Endodermal cell (in vitro differentiated cells): ENCODE results near the gene GPR141. TPM values are rescaled to one million over a fixed set of nuclear protein-coding genes. Genes with fewer than 3 reads are reported as not detected.

ENCODE experiments used
- DNase-seq: peaks from one replicate; pipeline ENCODE4 v3.0.0-alpha.2; 2017
- H3K27ac ChIP-seq: 2 replicates; pipeline ENCODE4 v1.5.1; 2013; ENCODE audit warnings: mild to moderate bottlenecking, low read depth, low read length, moderate library complexity
- H3K27me3 ChIP-seq: 2 replicates; pipeline ENCODE4 v1.6.1; 2013; ENCODE audit warnings: mild to moderate bottlenecking, low read length, moderate library complexity; ENCODE audit not compliant: insufficient read depth, control insufficient read depth, poor library complexity, severe bottlenecking
- H3K36me3 ChIP-seq: 2 replicates; pipeline ENCODE4 v1.7.0; 2013; ENCODE audit warnings: mild to moderate bottlenecking, low read length, moderate library complexity; ENCODE audit not compliant: control insufficient read depth, insufficient read depth
- H3K4me1 ChIP-seq: one replicate; pipeline ENCODE4 v1.7.0; 2013; ENCODE audit warnings: low read length; ENCODE audit not compliant: control insufficient read depth, insufficient read depth
- H3K4me3 ChIP-seq: 2 replicates; pipeline ENCODE4 v1.5.1; 2013; ENCODE audit warnings: mild to moderate bottlenecking, low read length, moderate library complexity
- H3K9ac ChIP-seq: 2 replicates; pipeline ENCODE4 v1.6.1; 2013; ENCODE audit warnings: mild to moderate bottlenecking, low read length, moderate library complexity; ENCODE audit not compliant: poor library complexity, severe bottlenecking; ENCODE audit errors: extremely low read depth
- H3K9me3 ChIP-seq: 2 replicates; pipeline ENCODE4 v1.6.1; 2013; ENCODE audit warnings: mild to moderate bottlenecking, low read length, moderate library complexity; ENCODE audit not compliant: control insufficient read depth
- H3K27ac Mint-ChIP-seq: 2 replicates; pipeline ENCODE4 v1.8.0; 2020; ENCODE audit warnings: mixed read lengths
- H3K27me3 Mint-ChIP-seq: 2 replicates; pipeline ENCODE4 v1.8.0; 2021; ENCODE audit warnings: mild to moderate bottlenecking, mixed read lengths; ENCODE audit not compliant: insufficient read depth
- H3K36me3 Mint-ChIP-seq: 2 replicates; pipeline ENCODE4 v1.8.0; 2020; ENCODE audit warnings: low read depth, mixed read lengths
- H3K4me1 Mint-ChIP-seq: 2 replicates; pipeline ENCODE4 v1.8.0; 2020; ENCODE audit warnings: mixed read lengths
- H3K4me3 Mint-ChIP-seq: 2 replicates; pipeline ENCODE4 v1.8.0; 2020; ENCODE audit warnings: mild to moderate bottlenecking, moderate library complexity, mixed read lengths
- H3K9me3 Mint-ChIP-seq: 2 replicates; pipeline ENCODE4 v1.8.0; 2020; ENCODE audit warnings: mild to moderate bottlenecking, mixed read lengths
- CTCF ChIP-seq: fragments of 200-600 bp; sonication (generic); conservative IDR thresholded peaks from 2 replicates; pipeline ENCODE4 v1.5.0; 2021; ENCODE audit warnings: antibody characterized with exemption, mild to moderate bottlenecking
- WGBS, 2 experiments: methylation state at CpG; one replicate each; pipeline versions ENCODE4 v1.1.5 to v1.1.7; 2013; ENCODE audit warnings: missing lambda C conversion rate in 2 of 2, mixed read lengths in 1 of 2; ENCODE audit not compliant: insufficient coverage in 1 of 2, insufficient read length in 1 of 2; 5-methylcytosine and 5-hydroxymethylcytosine counted together
- total RNA-seq, 2 donors: library from RNA; stranded (reverse); fragmentation: NEBNext Ultra II Directional in 1 of 2; extraction: Animal tissue kit (Norgen Biotek cat#: 25700) in 1 of 2; gene quantifications; 2 replicates in 1 of 2; 3 replicates in 1 of 2; pipeline ENCODE4 v1.2.1, GENCODE V29; 2021

The GPR141 gene
- total RNA-seq, 2 donors from 2014 or later, result 1.9 to 3.9 TPM

GRCh38 chr7:37770838-37771237 is 87.3 kb downstream of the GPR141 start:
- H3K27me3 ChIP-seq, result no peaks in the 10 kb centered on the region
- no peak overlapping the region for H3K27ac ChIP-seq
- H3K4me1 Mint-ChIP-seq, result no peaks in the 10 kb centered on the region
- H3K9ac ChIP-seq, result no peak overlapping the region
- peaks cover 28% of the 10 kb centered on the region for H3K9me3 Mint-ChIP-seq
- H3K36me3 Mint-ChIP-seq, result peaks cover 9% of the 10 kb centered on the region
- no peaks in the 10 kb centered on the region for H3K36me3 ChIP-seq
- DNase-seq, result no peak
- WGBS, 2 experiments, result 92 to 100% methylated on average over 1 to 6 of the region's 6 CpGs
- no peak overlapping the region for H3K27ac Mint-ChIP-seq
- TF ChIP-seq CTCF, result no peak
- H3K4me3 ChIP-seq, result no peak overlapping the region
- H3K4me3 Mint-ChIP-seq, result no peak overlapping the region
- no peaks in the 10 kb centered on the region for H3K4me1 ChIP-seq
- H3K9me3 ChIP-seq, result peaks cover 11% of the 10 kb centered on the region
- H3K27me3 Mint-ChIP-seq, result no peaks in the 10 kb centered on the region

GRCh38 chr7:37771342-37771741 is 87.8 kb downstream of the GPR141 start:
- peaks cover 9% of the 10 kb centered on the region for H3K36me3 Mint-ChIP-seq
- DNase-seq, result no peak
- Histone ChIP-seq H3K9me3 (peaks cover 14% of the 10 kb centered on the region), H3K27me3 (no peaks in the 10 kb centered on the region), H3K9ac (no peak overlapping the region), H3K4me1 (no peaks in the 10 kb centered on the region), H3K27ac (no peak overlapping the region), H3K4me3 (no peak overlapping the region), H3K36me3 (no peaks in the 10 kb centered on the region)
- H3K4me3 Mint-ChIP-seq, result no peak overlapping the region
- no peaks in the 10 kb centered on the region for H3K27me3 Mint-ChIP-seq
- H3K27ac Mint-ChIP-seq, result no peak overlapping the region
- no peak for TF ChIP-seq CTCF
- WGBS, 2 experiments, result 90 to 95% methylated on average over 3 of the region's 3 CpGs
- H3K4me1 Mint-ChIP-seq, result no peaks in the 10 kb centered on the region
- H3K9me3 Mint-ChIP-seq, result peaks cover 33% of the 10 kb centered on the region

- Histone ChIP-seq H3K9ac (no peak overlapping the region), H3K4me3 (no peak overlapping the region), H3K4me1 (no peaks in the 10 kb centered on the region), H3K27ac (no peak overlapping the region), H3K27me3 (no peaks in the 10 kb centered on the region), H3K36me3 (no peaks in the 10 kb centered on the region), H3K9me3 (peaks cover 18% of the 10 kb centered on the region)
- DNase-seq, result no peak
- H3K9me3 Mint-ChIP-seq, result peaks cover 38% of the 10 kb centered on the region
- H3K27ac Mint-ChIP-seq, result no peak overlapping the region
- no peaks in the 10 kb centered on the region for H3K4me1 Mint-ChIP-seq
- TF ChIP-seq CTCF, result no peak
- no peak overlapping the region for H3K4me3 Mint-ChIP-seq
- 96 to 100% methylated on average over 1 of the region's 1 CpG for WGBS, 2 experiments
- peaks cover 12% of the 10 kb centered on the region for H3K36me3 Mint-ChIP-seq
- no peaks in the 10 kb centered on the region for H3K27me3 Mint-ChIP-seq
Observed at GRCh38 chr7:37771801-37772200, 88.2 kb downstream of the GPR141 start.
